Mucosa of rectum (tissue), 2 donors: ENCODE data around the gene RIIAD1.

Source experiments
- H3K27ac ChIP-seq, 2 donors: one replicate each; pipeline ENCODE4 v1.7.0; 2013; ENCODE audit warnings: inconsistent platforms in 2 of 2, low read depth in 2 of 2, low read length in 2 of 2
- H3K27me3 ChIP-seq, 2 donors: one replicate each; pipeline ENCODE4 v1.7.0; 2013; ENCODE audit warnings: low read length in 2 of 2; ENCODE audit not compliant: control insufficient read depth in 2 of 2, insufficient read depth in 2 of 2
- H3K36me3 ChIP-seq, 2 donors: one replicate each; pipeline ENCODE4 v1.7.0; 2013; ENCODE audit warnings: low read length in 2 of 2; ENCODE audit not compliant: control insufficient read depth in 2 of 2, insufficient read depth in 2 of 2
- H3K4me1 ChIP-seq, 2 donors: one replicate each; pipeline ENCODE4 v1.7.0; 2013; ENCODE audit warnings: low read length in 2 of 2, mild to moderate bottlenecking in 1 of 2; ENCODE audit not compliant: control insufficient read depth in 2 of 2, insufficient read depth in 2 of 2
- H3K4me3 ChIP-seq, 2 donors: one replicate each; pipeline ENCODE4 v1.7.0; 2013; ENCODE audit warnings: low read length in 2 of 2
- H3K9ac ChIP-seq, 2 donors: one replicate each; pipeline ENCODE4 v1.7.0; 2013; ENCODE audit warnings: low read length in 2 of 2, low read depth in 1 of 2, mild to moderate bottlenecking in 1 of 2
- H3K9me3 ChIP-seq, 2 donors: one replicate each; pipeline ENCODE4 v1.7.0; 2013; ENCODE audit warnings: low read length in 2 of 2; ENCODE audit not compliant: control insufficient read depth in 2 of 2
- donor health status: healthy.
- donor health status: Normal muscosa, but diverticular disease.

The RIIAD1 gene

GRCh38 chr1:151693057-151693651 is 28.2 kb upstream of the RIIAD1 start:
- no peak overlapping the region for H3K27ac ChIP-seq
- peaks cover 28 to 37% of the 10 kb centered on the region in 2 donors for H3K36me3 ChIP-seq
- no peaks in the 10 kb centered on the region for H3K4me1 ChIP-seq
- H3K27me3 ChIP-seq: no peaks in the 10 kb centered on the region
- no peak overlapping the region for H3K4me3 ChIP-seq
- H3K9ac ChIP-seq: no peak overlapping the region
- no peaks in the 10 kb centered on the region for H3K9me3 ChIP-seq

DNA sequence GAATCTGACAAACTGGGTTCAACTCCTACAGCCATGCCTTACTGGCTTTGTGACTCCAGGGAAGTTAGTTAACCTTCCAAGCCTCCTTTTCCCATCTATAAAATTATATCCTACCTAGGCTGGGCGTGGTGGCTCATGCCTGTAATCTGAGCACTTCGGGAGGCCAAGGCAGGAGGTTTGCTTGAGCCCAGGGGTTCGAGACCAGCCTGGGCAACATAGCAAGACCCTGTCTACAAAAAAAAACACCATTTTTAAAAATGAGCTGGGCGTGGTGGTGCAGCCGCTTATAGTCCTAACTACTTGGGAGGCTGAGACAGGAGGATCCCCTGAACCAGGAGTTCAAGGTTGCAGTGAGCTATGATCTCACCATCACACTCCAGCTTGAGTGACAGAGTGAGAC is 19.8 kb upstream of the RIIAD1 start:
- H3K36me3 ChIP-seq: peaks cover 14 to 23% of the 10 kb centered on the region in 2 donors
- no peak overlapping the region for H3K27ac ChIP-seq
- H3K9me3 ChIP-seq: no peaks in the 10 kb centered on the region
- H3K27me3 ChIP-seq: no peaks in the 10 kb centered on the region
- H3K4me1 ChIP-seq: peaks cover 6 to 14% of the 10 kb centered on the region in 2 donors
- no peak overlapping the region for H3K4me3 ChIP-seq
- no peak overlapping the region for H3K9ac ChIP-seq

GRCh38 chr1:151702936-151703335 is 18.4 kb upstream of the RIIAD1 start:
- Histone ChIP-seq H3K4me1 (peaks cover 6 to 14% of the 10 kb centered on the region in 2 donors), H3K9ac (no peak overlapping the region), H3K4me3 (no peak overlapping the region), H3K27ac (no peak overlapping the region), H3K9me3 (no peaks in the 10 kb centered on the region), H3K27me3 (no peaks in the 10 kb centered on the region), H3K36me3 (peaks cover 10 to 15% of the 10 kb centered on the region in 2 donors)

DNA sequence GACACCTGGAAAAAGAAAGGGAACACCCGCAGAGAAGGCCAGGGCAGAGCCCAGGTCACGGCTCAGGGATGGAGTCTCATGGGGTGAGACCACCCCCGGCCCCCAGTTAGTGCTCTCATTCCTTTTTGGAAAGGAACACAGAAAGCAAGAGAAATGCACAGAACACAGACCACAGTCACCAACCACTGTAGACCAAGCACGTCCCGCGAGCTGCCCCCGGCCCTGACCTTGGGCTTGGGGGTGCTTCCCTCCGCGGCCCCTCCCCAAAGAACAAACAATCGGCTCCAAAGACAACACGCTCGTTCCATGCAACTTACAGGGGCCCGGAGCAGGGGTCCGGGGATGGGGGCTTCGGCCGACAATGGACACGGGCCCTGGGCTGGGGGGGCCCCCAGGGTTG is 17.5 kb upstream of the RIIAD1 start:
- H3K36me3 ChIP-seq: peaks cover 10 to 14% of the 10 kb centered on the region in 2 donors
- H3K9me3 ChIP-seq: no peaks in the 10 kb centered on the region

GRCh38 chr1:151704246-151704645 is 17.1 kb upstream of the RIIAD1 start:
- Histone ChIP-seq H3K27me3 (no peaks in the 10 kb centered on the region), H3K4me1 (peaks cover 6 to 14% of the 10 kb centered on the region in 2 donors), H3K9ac (no peak overlapping the region), H3K4me3 (no peak overlapping the region), H3K9me3 (no peaks in the 10 kb centered on the region), H3K27ac (no peak overlapping the region), H3K36me3 (peaks cover 7 to 10% of the 10 kb centered on the region in 2 donors)

More for the DNA sequence above, 17.5 kb upstream of the RIIAD1 start:
- H3K27ac ChIP-seq: no peak overlapping the region
- no peak overlapping the region for H3K4me3 ChIP-seq
- peaks cover 6 to 14% of the 10 kb centered on the region in 2 donors for H3K4me1 ChIP-seq
- no peaks in the 10 kb centered on the region for H3K27me3 ChIP-seq
- H3K9ac ChIP-seq: no peak overlapping the region

GRCh38 chr1:151705146-151705545 is 16.2 kb upstream of the RIIAD1 start:
- H3K27ac ChIP-seq: no peak overlapping the region
- H3K27me3 ChIP-seq: no peaks in the 10 kb centered on the region
- no peak overlapping the region for H3K4me3 ChIP-seq
- H3K9me3 ChIP-seq: no peaks in the 10 kb centered on the region
- peaks cover 6 to 14% of the 10 kb centered on the region in 2 donors for H3K4me1 ChIP-seq
- peaks cover 4 to 7% of the 10 kb centered on the region in 2 donors for H3K36me3 ChIP-seq
- H3K9ac ChIP-seq: no peak overlapping the region

DNA sequence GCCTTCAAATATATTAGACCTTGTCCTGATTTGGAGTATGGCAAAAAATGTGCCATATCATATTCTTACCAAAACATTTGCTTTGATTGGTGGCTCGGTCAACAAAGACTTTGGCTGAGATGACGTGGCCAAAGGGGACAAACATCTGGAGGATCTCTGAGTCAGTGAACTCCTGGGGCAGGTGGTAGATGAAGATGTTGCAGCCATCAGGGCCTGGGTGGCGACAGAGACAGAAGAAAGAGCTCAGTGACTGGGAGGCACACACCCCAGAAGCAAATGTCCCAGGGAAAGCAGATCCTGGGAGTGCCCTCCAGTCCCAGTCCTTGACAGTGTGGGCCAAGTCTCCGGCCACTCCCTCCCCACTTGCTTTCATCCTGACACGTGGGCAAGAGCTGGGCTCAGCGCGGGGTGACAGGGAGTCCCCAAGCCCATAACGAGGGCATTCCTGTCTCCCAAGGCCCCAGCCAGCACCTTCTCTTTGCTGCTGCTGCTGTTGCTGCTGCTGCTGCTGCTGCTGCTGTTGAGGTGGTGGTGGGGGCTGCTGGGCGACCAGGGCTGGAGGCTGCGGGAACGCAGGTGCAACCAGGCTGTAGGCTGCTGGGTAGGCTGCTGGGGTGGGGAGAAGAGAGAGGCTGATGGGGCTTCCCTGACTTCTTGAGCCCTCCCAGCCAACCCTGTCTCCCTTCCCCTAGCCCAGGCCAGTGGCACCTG is 15.4 kb upstream of the RIIAD1 start:
- H3K27ac ChIP-seq: no peak overlapping the region
- H3K4me1 ChIP-seq: peaks cover 6 to 14% of the 10 kb centered on the region in 2 donors
- peaks cover 3 to 5% of the 10 kb centered on the region in 2 donors for H3K36me3 ChIP-seq

GRCh38 chr1:151706464-151707415 is 14.6 kb upstream of the RIIAD1 start:
- no peaks in the 10 kb centered on the region for H3K36me3 ChIP-seq
- H3K27ac ChIP-seq: no peak overlapping the region
- H3K4me1 ChIP-seq: peaks cover 6 to 14% of the 10 kb centered on the region in 2 donors
- no peak overlapping the region for H3K9ac ChIP-seq
- H3K9me3 ChIP-seq: no peaks in the 10 kb centered on the region
- no peak overlapping the region for H3K4me3 ChIP-seq
- no peaks in the 10 kb centered on the region for H3K27me3 ChIP-seq

More for the DNA sequence above, 15.4 kb upstream of the RIIAD1 start:
- no peak overlapping the region for H3K9ac ChIP-seq
- no peak overlapping the region for H3K4me3 ChIP-seq
- no peaks in the 10 kb centered on the region for H3K27me3 ChIP-seq
- no peaks in the 10 kb centered on the region for H3K9me3 ChIP-seq

- H3K4me3 ChIP-seq: no peak overlapping the region
- peaks cover 13 to 22% of the 10 kb centered on the region in 2 donors for H3K4me1 ChIP-seq
- no peak overlapping the region for H3K9ac ChIP-seq
- no peak overlapping the region for H3K27ac ChIP-seq
- no peaks in the 10 kb centered on the region for H3K27me3 ChIP-seq
- no peaks in the 10 kb centered on the region for H3K9me3 ChIP-seq
- H3K36me3 ChIP-seq: no peaks in the 10 kb centered on the region
Observed at GRCh38 chr1:151707541-151708065, 13.7 kb upstream of the RIIAD1 start.
